Measurements from ENCODE around the gene MAPKAP1.

The MAPKAP1 gene

DNA sequence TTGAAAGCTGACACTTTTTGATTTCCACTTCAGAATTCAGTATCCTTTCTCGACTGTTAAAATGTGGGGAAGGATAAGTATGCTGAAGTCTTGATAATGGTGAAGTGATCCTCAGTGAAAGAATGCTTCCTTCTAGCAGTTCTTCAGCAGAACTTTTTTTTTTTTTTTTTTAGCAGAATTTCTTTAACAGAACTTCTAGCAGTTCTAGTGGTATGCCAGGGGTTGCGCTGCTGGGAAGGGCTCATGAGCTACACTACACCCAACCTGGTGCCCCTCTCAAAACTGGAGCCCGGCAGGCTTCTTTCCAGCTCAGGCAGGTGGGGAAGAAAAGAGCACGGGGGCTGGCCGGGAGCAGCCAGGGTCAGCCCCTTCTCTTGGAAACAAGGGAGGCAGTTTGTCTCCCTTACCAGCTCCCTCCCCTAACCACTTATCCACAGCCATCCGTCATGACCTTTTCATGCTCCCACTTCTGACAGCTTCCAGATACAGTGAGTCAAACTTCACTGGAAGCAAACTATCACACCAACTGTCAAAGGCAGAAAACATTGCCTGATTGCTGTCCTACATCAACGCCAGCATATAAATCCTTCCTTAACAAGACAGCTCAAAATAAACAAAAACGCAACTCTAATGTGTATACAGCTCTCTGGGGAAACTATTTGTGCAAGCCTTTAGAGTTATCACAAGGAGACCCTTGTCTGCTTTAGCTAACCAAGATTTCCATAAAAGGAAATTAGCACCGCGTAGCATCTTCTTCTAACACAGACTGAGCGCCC is 233.9 kb downstream of the MAPKAP1 start:
- peak; percentile 46 for DNase-seq

DNA sequence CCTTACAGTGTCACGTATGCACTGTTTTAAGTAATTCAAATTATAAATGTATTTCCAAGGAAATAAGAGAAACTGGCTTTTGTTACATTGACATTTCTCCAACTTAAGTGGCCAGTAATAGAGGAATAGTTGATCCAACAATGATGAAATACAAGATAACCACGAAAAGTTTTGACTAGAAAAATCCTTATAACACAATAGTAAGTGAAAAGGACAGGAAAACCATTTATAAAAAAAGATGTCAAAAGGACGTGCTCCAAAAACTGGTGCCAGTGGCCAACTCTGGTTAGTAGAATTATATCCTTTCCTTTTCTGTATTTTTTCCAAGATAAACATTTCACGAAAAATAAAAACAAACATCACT is 234.5 kb downstream of the MAPKAP1 start:
- no peak for DNase-seq

DNA sequence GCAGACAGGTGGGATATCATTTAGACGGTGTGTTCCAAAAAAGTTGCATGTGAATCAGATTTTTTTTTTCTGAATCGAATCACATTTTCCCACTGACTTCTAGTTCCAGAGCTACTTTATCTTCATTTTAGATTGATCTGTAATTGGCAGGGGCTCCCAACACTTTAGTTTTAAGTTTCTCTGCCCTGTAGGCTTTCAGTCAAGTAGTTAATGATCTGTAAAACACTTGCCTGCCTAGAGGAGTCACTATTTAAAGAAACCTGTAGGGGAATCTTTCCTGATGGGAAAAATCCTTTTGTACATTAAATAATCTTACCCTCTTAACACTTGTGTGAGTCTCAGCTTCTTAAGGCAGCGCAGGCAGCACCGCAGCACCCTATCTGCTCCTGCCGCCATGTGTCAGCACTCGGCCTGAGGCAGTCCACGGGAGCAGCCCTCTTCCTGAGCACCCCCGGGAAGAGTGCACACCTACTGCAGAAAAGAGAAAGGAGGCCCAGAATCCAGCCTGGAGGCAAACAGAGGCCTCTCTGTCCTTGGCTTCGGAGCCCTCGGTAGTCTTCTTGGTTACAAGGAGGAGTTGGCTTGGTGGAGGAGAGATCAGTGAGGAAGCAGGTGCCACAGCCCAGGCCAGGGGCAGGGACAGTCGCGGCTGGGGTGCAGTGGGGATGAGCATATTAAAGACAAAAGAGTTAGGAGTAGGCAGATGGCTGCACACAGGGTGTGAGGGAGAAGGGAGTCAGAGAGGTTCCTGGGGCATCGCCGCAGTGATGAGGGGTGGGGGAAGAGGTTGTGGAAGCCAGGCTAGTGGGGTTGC is 236.0 kb downstream of the MAPKAP1 start:
- no peak for DNase-seq

DNA sequence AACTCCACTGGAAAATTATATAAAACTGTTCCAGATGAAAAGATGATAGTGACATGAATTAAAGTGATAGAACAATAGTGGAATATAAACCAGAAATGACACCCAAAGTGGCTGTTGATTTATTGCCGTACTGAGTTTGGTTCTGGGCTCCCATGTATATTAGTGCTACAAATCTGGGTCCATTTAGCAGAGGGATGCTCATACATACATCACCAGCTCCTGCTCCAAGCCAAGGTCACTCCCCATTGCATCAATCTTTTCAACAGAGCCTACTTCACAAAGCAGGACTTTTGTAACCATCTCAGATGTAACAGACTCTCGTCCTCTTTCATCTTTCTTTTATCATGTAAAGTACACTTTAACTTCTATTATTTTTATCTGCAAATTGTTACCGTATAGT is 236.8 kb downstream of the MAPKAP1 start:
- no peak for DNase-seq

DNA sequence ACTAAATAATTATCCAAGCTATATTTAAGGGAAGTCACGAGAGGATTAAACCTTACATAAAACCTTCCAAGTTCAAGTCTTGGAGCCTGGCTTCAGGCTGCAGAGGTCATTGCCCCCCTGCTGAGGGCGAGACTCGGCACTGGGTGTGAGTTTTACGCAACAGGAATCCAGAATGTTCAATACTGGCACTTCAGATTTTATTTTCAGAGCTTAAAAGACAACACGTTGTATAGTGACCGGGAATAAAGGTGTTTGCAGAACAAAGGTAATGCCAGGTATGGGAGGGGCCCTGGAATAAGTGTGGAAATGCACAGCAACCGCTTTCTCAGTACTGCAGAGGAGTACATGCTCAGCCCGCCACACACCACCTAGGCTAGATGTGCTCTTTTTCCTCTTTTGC is 238.4 kb downstream of the MAPKAP1 start:
- DNase-seq, result no peak

DNA sequence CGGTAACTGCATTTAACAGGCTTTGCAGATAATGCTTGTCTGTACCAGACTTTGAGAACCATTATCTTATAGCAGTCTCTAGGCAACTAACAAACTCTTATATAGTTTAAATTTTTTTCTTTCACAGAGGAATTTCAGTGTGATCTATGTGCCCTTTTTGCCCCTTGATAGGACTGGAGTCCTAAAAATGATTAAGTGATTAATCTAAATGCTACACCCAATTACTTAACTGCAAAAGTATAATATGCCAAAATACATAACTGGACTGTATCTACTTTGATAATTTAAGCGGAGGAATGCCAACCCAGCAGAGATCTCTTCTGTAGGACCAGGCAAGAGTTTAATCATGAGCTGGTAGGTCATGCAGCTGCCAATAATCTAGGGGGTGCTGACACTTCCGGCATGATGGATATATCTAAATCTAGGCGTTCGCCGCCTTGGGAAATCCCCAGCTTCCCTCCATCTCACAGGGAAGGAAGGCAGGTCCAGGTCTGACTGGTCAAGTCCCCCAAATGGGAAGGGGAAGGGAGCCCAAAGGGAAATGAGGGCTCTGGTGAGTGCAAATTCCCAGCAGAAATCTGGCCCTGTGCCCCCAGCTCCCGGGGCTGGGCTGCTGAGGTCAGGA is 239.8 kb downstream of the MAPKAP1 start:
- no peak for DNase-seq

DNA sequence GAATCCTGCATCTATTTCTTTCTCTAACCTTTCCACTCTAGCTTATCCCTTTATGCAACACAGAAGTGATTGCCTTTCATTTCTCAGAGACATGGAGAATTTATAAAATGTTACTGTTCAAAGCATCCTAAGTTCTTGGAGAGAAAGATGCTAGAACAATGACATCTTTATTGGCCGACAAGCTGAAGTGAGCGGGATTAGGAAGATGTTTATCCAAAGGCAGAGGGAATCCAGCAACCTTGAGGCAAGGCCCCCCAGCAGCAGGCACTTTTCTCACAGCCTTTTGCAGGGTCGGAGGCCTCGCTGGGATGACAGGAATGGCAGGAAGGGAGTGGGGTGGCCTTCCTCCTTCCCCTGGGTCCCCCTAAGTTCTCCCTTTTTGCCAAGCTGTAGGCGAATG is 240.6 kb downstream of the MAPKAP1 start:
- no peak for DNase-seq

DNA sequence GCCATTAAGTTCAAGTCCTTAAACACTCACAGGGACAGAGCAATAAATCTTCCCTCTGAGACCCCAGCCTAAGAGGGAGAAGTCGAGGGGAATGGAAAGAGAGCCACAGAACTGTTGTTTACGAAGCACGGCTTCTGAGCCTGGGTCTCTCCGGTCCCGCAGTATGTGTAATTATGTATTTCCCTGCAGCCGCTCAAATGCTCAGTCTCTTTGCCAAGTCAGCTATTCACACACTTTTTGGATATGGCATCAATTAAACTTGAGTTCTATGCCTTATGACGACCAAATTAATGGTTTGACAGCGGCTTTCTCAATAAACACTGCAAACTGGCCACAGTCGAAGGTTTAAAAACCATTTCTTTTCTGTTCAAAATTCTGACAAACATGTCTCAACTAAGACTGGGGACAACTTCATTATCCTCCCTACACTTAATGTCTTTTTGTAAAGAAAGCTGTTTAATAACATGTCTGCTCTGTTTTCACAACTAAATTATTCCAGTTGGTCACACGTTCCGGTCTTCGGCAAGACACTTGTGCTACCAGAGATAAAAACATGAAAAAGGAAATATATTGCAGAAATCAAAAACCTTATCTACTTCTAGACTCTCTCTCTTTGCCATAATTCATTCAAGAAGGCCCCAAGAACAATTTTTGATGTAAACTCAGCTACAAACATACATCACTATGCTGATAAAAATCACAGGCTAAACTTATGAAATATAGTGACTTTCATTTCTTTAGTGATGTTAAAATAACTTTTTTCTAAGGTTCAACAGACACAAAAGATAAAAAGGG is 242.2 kb downstream of the MAPKAP1 start:
- DNase-seq, result no peak

DNA sequence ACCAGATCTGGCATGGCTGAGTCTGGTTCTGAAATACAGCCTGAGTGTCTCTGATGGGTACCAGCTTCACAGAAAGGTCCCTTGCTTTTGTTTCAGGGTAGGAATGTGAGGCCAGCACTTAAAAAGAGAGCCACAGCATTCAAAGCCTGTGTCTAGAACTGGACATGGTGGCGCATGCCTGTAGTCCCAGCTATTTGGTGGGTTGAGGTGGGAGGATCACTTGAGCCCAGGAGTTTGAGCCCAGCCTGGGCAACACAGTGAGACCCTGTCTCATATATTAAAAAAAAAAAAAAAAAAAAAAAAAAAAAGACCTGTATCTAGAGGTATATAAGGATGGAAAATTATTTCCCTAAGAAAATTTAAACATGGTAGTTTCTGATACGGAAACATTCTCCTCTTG is 243.1 kb downstream of the MAPKAP1 start:
- DNase-seq, result no peak

DNA sequence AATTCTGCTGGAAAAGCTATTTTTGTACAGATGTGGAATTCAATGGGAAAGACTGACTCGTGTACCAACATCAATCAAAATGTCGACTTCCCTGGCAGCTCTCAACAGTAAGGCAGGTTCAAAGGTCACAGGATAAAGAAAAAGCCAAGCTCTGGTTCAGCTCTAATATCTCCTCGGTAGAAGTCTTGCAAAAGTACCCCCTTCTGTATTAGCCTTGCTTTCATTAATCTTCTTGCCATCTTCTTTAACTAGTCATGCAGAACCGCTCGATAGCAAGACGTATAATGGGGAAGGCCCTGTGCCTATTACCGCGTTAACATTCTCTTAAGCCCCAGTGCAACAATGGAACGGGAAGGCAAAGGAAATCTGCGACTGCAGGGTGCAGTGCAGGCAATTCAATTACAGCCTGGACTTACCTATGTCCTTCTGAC is 244.1 kb downstream of the MAPKAP1 start:
- DNase-seq, result no peak

DNA sequence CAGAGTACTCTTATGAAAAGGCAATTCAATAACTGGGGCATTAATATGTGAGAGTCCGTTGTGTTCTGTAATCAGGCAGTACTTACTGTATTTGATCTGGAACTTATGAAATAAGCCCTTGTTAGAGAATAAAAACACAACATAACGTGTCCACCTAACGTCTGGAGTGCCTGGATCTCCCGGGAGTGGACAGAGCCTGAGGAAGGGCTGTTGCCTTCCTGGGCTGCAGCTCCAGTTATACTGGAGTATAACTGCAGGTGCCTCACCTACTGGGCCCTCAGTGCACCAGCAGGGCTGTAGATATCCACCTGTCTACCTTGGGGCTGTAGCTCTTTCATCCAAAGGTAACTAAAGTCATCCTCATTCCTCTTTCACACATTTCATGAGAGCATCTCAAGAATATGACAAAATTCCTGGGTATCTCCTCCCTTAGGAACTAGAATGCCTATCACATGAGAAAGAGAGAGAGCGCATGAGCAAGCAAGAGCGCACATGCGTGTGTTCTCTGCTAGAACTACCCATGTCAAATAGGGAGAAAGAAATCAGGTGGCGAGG is 245.3 kb downstream of the MAPKAP1 start:
- no peak for DNase-seq

DNA sequence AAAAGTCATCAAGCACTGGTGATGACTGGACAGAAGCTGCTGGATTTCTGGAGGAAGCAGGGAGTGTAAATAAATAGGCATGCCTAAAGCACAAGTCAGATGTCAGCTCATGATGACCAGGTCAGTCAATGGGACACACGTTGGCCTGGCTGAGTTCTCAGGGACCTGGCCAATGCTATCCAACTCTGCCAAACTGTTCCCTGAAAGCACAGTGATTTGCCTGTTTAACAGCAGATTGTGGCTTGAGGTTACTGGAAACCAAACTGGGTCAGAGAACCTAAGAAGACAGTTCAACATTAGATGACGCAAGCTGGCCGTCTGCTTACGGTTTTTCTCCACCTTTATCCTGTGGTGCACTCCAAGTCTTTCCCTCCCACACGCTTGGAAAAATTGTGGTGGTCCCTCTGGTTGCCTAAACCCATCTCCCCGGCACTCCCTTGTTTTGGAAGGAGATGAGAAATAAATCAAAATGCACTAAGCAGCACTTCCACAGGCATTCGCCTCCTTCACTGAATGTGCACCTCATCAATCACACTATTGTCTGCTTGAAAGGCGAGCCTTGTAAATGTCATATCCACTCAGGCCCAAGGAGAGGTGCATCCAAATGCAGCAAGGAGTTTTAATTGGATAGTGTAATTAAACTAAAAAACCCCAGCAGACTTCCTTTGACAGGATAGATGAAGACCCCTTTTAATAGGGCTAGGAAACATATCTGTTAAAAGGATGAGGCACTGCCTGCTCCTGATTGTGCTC is 245.9 kb downstream of the MAPKAP1 start:
- DNase-seq, result no peak

DNA sequence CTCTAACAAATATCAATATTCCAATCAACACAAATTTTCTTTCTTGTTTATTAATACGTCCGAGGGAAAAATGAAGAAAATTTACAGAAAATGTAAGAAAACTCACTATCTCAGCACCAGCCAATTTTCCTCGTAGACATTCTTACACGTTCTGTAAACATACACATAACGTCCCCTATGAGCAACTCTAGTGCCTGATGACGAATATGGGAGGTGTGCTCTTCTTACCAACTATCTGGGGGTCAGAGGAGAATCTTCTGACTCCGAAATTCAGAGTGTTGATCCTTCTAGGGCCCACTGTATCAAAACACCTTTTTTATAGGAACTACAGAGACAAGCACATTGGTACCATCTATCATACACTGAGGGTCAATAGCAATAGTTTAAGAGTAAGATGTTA is 246.7 kb downstream of the MAPKAP1 start:
- no peak for DNase-seq

DNA sequence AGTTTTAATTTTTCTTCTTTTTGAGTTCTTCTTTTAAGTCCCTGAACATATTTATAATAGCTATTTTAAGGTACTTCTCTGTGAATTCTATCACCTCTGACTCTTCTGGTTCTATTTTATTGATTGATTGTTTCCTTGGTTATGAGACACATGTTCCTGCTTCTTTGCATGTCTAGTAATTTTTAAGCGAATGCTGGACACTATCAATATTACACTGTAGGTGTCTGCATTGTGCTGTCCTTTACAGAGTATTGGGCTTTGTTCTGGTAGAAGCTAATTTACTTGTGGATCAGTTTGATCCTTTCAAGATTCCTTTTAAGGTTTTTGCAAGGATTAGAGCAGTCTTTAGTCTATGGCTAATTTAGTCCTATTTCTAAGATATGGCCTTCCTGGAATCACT is 249.7 kb downstream of the MAPKAP1 start:
- DNase-seq, result no peak

DNA sequence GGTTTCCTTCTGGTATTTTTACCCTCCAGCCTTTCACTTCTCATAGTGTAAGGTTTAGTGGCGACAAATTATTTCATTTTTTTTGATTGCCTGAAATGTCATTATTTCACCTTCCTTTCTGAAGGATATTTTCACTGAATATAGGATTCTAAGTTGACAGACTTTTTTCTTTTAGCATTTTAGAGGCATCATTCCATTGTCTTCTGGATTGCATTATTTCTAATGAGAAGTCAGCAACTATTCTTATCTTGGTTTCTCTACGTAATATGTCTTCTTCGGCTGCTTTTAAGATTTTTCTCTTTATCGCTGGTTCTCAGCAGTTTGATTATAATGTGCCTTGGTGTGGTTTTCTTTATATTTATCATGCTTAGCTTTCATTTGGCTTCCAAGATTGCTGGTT is 251.1 kb downstream of the MAPKAP1 start:
- no peak for DNase-seq

DNA sequence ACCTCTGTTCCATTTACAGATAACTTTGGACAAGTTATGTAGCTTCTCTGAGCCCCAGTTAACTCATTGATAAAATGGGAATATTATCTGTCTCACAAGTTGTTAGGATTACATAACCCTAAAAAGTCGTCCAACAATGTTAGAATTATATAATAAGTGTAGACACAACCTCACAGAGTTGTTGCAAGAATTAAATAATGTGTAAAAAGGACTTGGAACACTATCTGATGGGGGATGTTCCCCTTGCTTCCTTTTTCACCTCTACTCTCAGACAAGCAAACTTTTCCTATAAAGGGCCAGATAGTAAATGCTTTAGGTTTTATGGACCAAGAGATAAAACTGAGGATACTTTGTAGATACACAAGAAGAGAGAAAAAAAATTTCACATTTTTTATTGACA is 251.9 kb downstream of the MAPKAP1 start:
- no peak for DNase-seq

DNA sequence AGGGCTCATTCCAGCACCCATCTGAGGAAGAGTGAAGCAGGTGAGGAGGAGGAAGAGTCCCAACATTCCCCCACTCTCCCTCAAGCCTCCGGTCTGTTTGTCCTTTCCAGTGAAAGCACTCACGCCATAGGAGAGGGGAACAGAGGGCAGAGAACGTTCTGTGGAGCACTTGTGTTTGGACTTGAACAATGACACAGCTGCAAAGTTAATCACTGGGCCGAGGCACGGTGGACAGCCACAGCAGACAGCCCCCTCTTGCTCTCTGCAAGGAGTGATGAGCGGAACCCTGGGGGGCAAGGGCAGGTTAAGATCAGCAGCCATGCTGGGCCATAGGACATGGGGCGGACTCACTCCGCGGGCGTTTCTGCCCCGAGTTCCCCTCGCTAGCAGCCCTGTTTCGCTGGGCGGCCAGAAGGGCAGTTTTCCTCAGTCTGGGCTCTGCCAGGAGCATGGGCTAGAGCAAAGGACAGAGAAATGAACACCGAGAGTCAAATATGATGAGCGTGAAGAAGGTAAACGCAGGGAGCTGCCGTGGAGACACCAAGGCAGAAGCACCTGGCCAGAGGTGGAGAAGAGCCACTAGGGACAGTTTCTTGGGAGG is 259.7 kb downstream of the MAPKAP1 start:
- no peak for DNase-seq

DNA sequence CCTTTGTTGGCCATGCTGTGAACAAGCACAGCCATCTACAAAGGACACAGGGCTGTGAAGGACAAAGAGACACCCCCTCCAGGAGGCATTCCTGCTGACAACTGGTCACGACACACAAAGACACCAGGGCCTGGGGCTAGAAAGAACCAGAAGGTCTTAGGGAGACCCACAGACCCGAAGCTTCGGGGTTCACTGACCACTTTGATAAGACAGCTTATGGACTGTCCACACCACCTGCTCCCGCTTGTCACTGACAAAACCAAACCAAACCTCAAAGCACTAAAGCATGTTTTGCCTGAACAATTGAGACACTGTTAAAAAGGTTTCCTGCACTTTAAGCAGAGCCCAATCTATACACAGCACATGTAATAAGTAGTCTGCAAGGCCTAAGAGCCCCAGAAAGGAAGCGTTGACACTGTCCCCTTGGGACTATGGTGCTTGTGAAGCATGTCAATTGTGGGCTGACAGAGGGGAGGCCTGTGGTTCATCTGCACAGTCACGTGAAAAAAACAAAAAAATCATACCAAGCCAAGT is 260.4 kb downstream of the MAPKAP1 start:
- DNase-seq, result no peak

DNA sequence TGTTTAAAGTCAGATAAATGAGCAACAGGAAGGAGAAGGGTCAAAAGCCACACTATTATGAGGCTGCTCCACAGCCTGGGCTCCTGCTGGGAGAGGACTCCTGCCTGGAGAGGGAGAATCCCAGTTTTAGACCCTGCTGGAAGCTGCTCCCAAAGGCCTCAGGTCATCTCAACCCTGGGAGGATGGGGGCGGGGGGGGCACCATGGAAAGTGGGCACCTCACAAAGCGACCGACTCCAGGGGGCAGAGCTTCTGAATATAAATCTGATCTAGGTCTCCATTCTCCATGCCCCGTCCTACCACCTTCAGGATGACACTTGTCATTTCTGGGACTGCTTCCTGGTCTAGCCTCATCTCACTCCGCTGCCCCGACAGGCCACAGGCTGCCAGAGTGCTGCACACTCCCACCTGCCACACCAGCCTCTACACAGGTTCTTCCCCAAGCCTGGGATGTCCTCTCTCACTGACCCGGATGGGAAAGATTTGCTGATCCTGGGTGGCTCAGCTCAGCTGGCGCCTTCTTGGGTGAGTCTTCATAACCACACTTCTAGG is 262.0 kb downstream of the MAPKAP1 start:
- DNase-seq, result no peak

DNA sequence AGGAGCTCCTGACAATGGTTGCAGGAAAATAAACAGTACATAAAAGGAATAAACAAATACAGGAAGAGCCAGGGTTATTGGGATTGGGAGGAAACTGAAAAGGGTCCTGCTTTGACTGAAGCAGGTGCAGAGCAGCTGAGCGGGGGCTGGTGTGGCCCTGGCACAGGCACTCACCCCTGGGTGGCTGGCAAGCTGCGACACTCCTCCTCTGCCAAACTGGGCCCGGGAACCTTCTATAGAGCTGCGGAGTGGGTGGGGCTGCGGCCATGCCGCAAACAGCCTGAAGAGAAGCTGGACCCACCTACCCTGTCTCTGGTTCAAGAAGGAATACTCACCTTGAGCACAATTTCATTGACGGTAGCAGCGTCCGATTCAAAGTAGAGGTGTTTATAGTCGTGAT is 262.8 kb downstream of the MAPKAP1 start:
- DNase-seq, result peak; percentile 39

DNA sequence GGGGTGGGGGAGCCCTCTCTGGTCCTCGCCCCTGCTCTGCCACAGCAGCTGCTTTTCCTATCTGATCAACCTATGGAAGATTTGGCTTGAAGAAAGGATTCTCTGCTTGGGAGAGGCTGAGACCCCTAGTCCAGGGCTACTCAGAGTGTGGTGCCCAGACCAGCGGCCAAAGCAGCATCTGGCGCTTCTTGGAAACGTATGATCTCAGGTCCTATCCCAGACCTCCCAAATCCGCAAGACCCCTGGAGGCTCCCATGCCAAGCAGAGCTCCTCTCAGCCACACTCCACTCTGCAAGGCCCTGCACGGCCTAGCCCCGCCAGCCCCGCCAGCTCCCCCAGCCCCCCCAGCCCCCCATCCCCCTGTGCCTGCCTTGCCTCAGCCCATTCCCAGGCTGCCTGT is 263.6 kb downstream of the MAPKAP1 start:
- no peak for DNase-seq
